ENCODE measurements around the gene PACS1.

PACS1 gene

GRCh38 chr11:66047541-66048365 lies 22.3 kb upstream of the PACS1 start:
- H3K36me3 ChIP-seq: no peaks in the 10 kb centered on the region
- TF ChIP-seq, protein P1, sequence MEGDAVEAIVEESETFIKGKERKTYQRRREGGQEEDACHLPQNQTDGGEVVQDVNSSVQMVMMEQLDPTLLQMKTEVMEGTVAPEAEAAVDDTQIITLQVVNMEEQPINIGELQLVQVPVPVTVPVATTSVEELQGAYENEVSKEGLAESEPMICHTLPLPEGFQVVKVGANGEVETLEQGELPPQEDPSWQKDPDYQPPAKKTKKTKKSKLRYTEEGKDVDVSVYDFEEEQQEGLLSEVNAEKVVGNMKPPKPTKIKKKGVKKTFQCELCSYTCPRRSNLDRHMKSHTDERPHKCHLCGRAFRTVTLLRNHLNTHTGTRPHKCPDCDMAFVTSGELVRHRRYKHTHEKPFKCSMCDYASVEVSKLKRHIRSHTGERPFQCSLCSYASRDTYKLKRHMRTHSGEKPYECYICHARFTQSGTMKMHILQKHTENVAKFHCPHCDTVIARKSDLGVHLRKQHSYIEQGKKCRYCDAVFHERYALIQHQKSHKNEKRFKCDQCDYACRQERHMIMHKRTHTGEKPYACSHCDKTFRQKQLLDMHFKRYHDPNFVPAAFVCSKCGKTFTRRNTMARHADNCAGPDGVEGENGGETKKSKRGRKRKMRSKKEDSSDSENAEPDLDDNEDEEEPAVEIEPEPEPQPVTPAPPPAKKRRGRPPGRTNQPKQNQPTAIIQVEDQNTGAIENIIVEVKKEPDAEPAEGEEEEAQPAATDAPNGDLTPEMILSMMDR (IDR thresholded peaks at IDR 0.05; ENCODE audit: low read depth, low read length): no peak
- no peak overlapping the region for H3K4me3 ChIP-seq (ENCODE audit: low read depth, low read length)
- no peak for DNase-seq
- no peaks in the 10 kb centered on the region for H3K9me3 ChIP-seq
- H3K4me1 ChIP-seq: peaks cover 6% of the 10 kb centered on the region
- H3K27me3 ChIP-seq: no peaks in the 10 kb centered on the region

GRCh38 chr11:66048547-66049323 lies 21.3 kb upstream of the PACS1 start, which contains the start of gene GAL3ST3:
TSS of gene GAL3ST3 (minus strand) at chr11:66049161. CDS start at chr11:66045415, 3,746 bp downstream.
- peaks cover 6% of the 10 kb centered on the region for H3K4me1 ChIP-seq
- H3K9me3 ChIP-seq: no peaks in the 10 kb centered on the region
- TF ChIP-seq, protein P1 (IDR thresholded peaks at IDR 0.05; ENCODE audit: low read depth, low read length): no peak
- peak within 1 kb of the TSS; percentile 35 for H3K4me3 ChIP-seq (ENCODE audit: low read depth, low read length)
- no peaks in the 10 kb centered on the region for H3K27me3 ChIP-seq
- H3K36me3 ChIP-seq: no peaks in the 10 kb centered on the region; the same call in 1 of the 2 replicates
- DNase-seq: no peak

- H3K4me1 ChIP-seq: peaks cover 6% of the 10 kb centered on the region
- DNase-seq: no peak
- peaks cover 15% of the 10 kb centered on the region for H3K36me3 ChIP-seq
- no peaks in the 10 kb centered on the region for H3K9me3 ChIP-seq
- no peaks in the 10 kb centered on the region for H3K27me3 ChIP-seq
- TF ChIP-seq, protein P1 (IDR thresholded peaks at IDR 0.05; ENCODE audit: low read depth, low read length): no peak
- no peak overlapping the region for H3K4me3 ChIP-seq (ENCODE audit: low read depth, low read length)
These were observed 19.4 kb upstream of the PACS1 start for GRCh38 chr11:66050581-66051231.

- DNase-seq: no peak
- Histone ChIP-seq H3K9me3 (no peaks in the 10 kb centered on the region), H3K36me3 (peaks cover 19% of the 10 kb centered on the region), H3K4me3 (ENCODE audit: low read depth, low read length) (peak overlapping the region; percentile 80), H3K4me1 (peaks cover 6% of the 10 kb centered on the region), H3K27me3 (no peaks in the 10 kb centered on the region)
- TF ChIP-seq, protein P1 (IDR thresholded peaks at IDR 0.05; ENCODE audit: low read depth, low read length): no peak
These were observed 18.7 kb upstream of the PACS1 start for GRCh38 chr11:66051371-66051765.

- peaks cover 6% of the 10 kb centered on the region for H3K4me1 ChIP-seq
- TF ChIP-seq, protein P1 (IDR thresholded peaks at IDR 0.05; ENCODE audit: low read depth, low read length): no peak
- H3K27me3 ChIP-seq: no peaks in the 10 kb centered on the region
- DNase-seq: peak; percentile 99
- peaks cover 25% of the 10 kb centered on the region for H3K36me3 ChIP-seq
- H3K9me3 ChIP-seq: no peaks in the 10 kb centered on the region
- peak within 1 kb of the TSS; percentile 80 for H3K4me3 ChIP-seq (ENCODE audit: low read depth, low read length)
These were observed 18.1 kb upstream of the PACS1 start, which contains the start of gene SF3B2 for GRCh38 chr11:66051766-66052663. TSS of gene SF3B2 (plus strand) at chr11:66052364. CDS start at chr11:66052385, 21 bp downstream.
